Upper lobe of left lung (tissue), 4 donors: Measurements from ENCODE around the gene WDR59.

Experiments
- EP300 ChIP-seq, 4 donors: sonication (generic); formaldehyde crosslinking; IDR thresholded peaks; one replicate each; pipeline ENCODE4 v1.5.1; 2017; ENCODE audit warnings: antibody characterized with exemption in 4 of 4, control low read depth in 2 of 4
- TF ChIP-seq, protein P1 (sequence below), 6 experiments: fragments of 450-650 bp in 4 of 6; fragments of 200-600 bp in 2 of 6; sonication (generic) in 2 of 6; IDR thresholded peaks; one replicate each; pipeline ENCODE4 v1.5.1; 2016 to 2019; ENCODE audit warnings: antibody characterized with exemption in 6 of 6

DNA sequence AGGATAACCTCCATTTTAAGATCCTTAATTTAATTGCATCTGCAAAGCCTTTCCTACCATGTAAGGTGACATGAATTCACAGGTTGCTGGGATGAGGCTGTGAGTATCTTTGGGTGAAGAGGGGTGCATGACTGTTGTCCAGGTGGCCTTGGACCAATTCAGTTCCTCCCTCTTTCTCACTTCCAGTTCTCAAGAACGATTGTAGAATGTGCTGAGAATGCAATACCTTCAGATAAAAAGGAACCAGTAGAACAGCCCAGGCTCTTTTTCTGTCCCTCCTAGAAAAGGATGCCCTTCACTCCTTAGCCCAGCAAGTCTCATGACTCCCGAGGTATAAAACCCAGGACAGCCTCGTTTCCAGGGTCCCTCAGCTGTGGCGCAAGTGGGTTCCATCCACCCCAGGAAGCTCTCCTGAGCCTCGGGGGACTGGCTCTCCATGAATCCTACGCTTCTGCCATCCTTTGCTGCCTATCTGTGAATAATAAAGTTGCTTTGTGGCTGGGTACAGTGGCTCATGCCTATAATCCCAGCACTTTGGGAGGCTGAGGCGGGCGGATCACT is 148.7 kb downstream of the WDR59 start:
- TF ChIP-seq, protein P1, sequence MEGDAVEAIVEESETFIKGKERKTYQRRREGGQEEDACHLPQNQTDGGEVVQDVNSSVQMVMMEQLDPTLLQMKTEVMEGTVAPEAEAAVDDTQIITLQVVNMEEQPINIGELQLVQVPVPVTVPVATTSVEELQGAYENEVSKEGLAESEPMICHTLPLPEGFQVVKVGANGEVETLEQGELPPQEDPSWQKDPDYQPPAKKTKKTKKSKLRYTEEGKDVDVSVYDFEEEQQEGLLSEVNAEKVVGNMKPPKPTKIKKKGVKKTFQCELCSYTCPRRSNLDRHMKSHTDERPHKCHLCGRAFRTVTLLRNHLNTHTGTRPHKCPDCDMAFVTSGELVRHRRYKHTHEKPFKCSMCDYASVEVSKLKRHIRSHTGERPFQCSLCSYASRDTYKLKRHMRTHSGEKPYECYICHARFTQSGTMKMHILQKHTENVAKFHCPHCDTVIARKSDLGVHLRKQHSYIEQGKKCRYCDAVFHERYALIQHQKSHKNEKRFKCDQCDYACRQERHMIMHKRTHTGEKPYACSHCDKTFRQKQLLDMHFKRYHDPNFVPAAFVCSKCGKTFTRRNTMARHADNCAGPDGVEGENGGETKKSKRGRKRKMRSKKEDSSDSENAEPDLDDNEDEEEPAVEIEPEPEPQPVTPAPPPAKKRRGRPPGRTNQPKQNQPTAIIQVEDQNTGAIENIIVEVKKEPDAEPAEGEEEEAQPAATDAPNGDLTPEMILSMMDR (IDR thresholded peaks at IDR 0.05), result no peak
- no peak for TF ChIP-seq EP300 (IDR thresholded peaks at IDR 0.05)
